HepG2 (cell line): ENCODE data around the gene CALD1. TPM values are rescaled to one million over a fixed set of nuclear protein-coding genes. Genes with fewer than 3 reads are reported as not detected.

ENCODE experiments used
- AFF4 ChIP-seq: sonication (generic); formaldehyde crosslinking; IDR thresholded peaks from 2 replicates; pipeline ENCODE4 v1.4.0; 2020; ENCODE audit warnings: missing genetic modification reagents
- ARID5B ChIP-seq: IDR thresholded peaks from 2 replicates; pipeline ENCODE4 v1.4.0; 2020; ENCODE audit warnings: mild to moderate bottlenecking, missing genetic modification reagents
- CREM ChIP-seq, 2 experiments: sonication (generic) in 1 of 2; formaldehyde crosslinking in 1 of 2; IDR thresholded peaks; 2 replicates each; pipeline versions ENCODE4 v1.4.0 to v1.6.1; 2016 to 2020; ENCODE audit warnings: antibody characterized with exemption in 1 of 2, mild to moderate bottlenecking in 1 of 2, missing genetic modification reagents in 1 of 2
- HCFC1 ChIP-seq: fragments of 150-350 bp; IDR thresholded peaks from 2 replicates; pipeline ENCODE4 v1.6.1; 2014; ENCODE audit warnings: low read depth, low read length
- HIC2 ChIP-seq: sonication (generic); formaldehyde crosslinking; IDR thresholded peaks from 2 replicates; pipeline ENCODE4 v1.9.0; 2022; ENCODE audit warnings: low read depth, missing genetic modification reagents
- KAT7 ChIP-seq: IDR thresholded peaks from 2 replicates; pipeline ENCODE4 v1.6.1; 2018; ENCODE audit warnings: borderline replicate concordance, missing compliant biosample characterization
- NR1H2 ChIP-seq: sonication (generic); formaldehyde crosslinking; IDR thresholded peaks from 2 replicates; pipeline ENCODE4 v1.8.1; 2022; ENCODE audit warnings: low read depth, missing genetic modification reagents, borderline replicate concordance
- POLR2G ChIP-seq: fragments of 200-400 bp; formaldehyde crosslinking; IDR thresholded peaks from 2 replicates; pipeline ENCODE4 v1.6.1; 2018; ENCODE audit warnings: mild to moderate bottlenecking, low read depth, low read length, moderate library complexity
- RELA ChIP-seq: sonication (generic); formaldehyde crosslinking; IDR thresholded peaks from 2 replicates; pipeline ENCODE4 v1.4.0; 2020; ENCODE audit warnings: missing genetic modification reagents
- REPIN1 ChIP-seq: sonication (generic); formaldehyde crosslinking; IDR thresholded peaks from 2 replicates; pipeline ENCODE4 v1.8.0; 2022; ENCODE audit warnings: missing genetic modification reagents, low read depth, mild to moderate bottlenecking, borderline replicate concordance
- SP1 ChIP-seq, 2 experiments: fragments of 450-650 bp in 1 of 2; sonication (generic) in 1 of 2; formaldehyde crosslinking in 1 of 2; IDR thresholded peaks; 2 replicates each; pipeline versions ENCODE4 v1.4.0 to v1.6.1; 2016 to 2020; ENCODE audit warnings: missing genetic modification reagents in 1 of 2
- ZNF296 ChIP-seq: sonication (generic); formaldehyde crosslinking; conservative IDR thresholded peaks from 2 replicates; pipeline ENCODE4 v1.5.0; 2020; ENCODE audit warnings: mild to moderate bottlenecking, missing genetic modification reagents
- ZNF605 ChIP-seq: sonication (generic); formaldehyde crosslinking; IDR thresholded peaks from 2 replicates; pipeline ENCODE4 v1.8.0; 2022; ENCODE audit warnings: mild to moderate bottlenecking, missing genetic modification reagents
- ZNF777 ChIP-seq: sonication (generic); formaldehyde crosslinking; IDR thresholded peaks from 2 replicates; pipeline ENCODE4 v1.4.0; 2020; ENCODE audit warnings: missing genetic modification reagents
- ZNF782 ChIP-seq: sonication (generic); formaldehyde crosslinking; IDR thresholded peaks from 2 replicates; pipeline ENCODE4 v1.4.0; 2020; ENCODE audit warnings: missing genetic modification reagents, mild to moderate bottlenecking, borderline replicate concordance
- ZSCAN31 ChIP-seq: sonication (generic); formaldehyde crosslinking; IDR thresholded peaks from 2 replicates; pipeline ENCODE4 v1.5.0; 2020; ENCODE audit warnings: low read depth, mild to moderate bottlenecking, missing genetic modification reagents
- ZZZ3 ChIP-seq: sonication (generic); formaldehyde crosslinking; IDR thresholded peaks from 2 replicates; pipeline ENCODE4 v1.4.0; 2020; ENCODE audit warnings: missing genetic modification reagents, mild to moderate bottlenecking, borderline replicate concordance
- polyA plus RNA-seq, 8 experiments: library from polyadenylated mRNA; depleted of rRNA in 3 of 8; stranded (reverse) in 7 of 8; unstranded in 1 of 8; fragments of >200 nt; fragmentation: Illumina TruSeq in 4 of 8; extraction: Trizol in 4 of 8; gene quantifications; 2 replicates each; pipeline versions ENCODE4 v1.2.1 to v1.2.3, GENCODE V29; 2011 to 2016; ENCODE audit warnings: low read depth in 4 of 8, missing spikeins in 1 of 8, mixed read lengths in 1 of 8; ENCODE audit not compliant: insufficient read depth in 1 of 8
- total RNA-seq, 5 experiments: library from RNA; depleted of rRNA; stranded (reverse); fragments of >200 nt; fragmentation: Illumina TruSeq; extraction: Trizol; gene quantifications; 2 replicates each; pipeline ENCODE4 v1.2.3, GENCODE V29; 2016; ENCODE audit warnings: low read depth in 1 of 5

The CALD1 gene
- total and polyA plus RNA-seq, 2 of the 13 experiments (the other 11 are each of a cell fraction or from before 2014, with no cell fraction given) = 53.0 to 112 TPM

GRCh38 chr7:134986363-134987251, 207.2 kb downstream of the CALD1 start, which contains the start of gene AGBL3 (continued):
- TF ChIP-seq AFF4 (0 out of 2 replicates have a peak, but pooled peaks have one; percentile 27), SP1 (IDR thresholded peaks at IDR 0.05) (no peak), SP1 (CRISPR knock-in tag; IDR thresholded peaks at IDR 0.05) (no peak), CREM (IDR thresholded peaks at IDR 0.05) (peak; percentile 59; the same call in 1 of the 2 replicates), CREM (CRISPR knock-in tag; IDR thresholded peaks at IDR 0.05) (no peak), ZNF777 (CRISPR knock-in tag) (no peak; the same call in 1 of the 2 replicates), HCFC1 (no peak), ZNF782 (CRISPR knock-in tag) (peak; percentile 90; the same call in 1 of the 2 replicates), HIC2 (CRISPR knock-in tag) (no peak), KAT7 (CRISPR knock-in tag) (peak; percentile 85), ZZZ3 (CRISPR knock-in tag) (peak; percentile 87), ZNF296 (CRISPR knock-in tag) (no peak), ZNF605 (peak; percentile 52; the same call in 1 of the 2 replicates), REPIN1 (CRISPR knock-in tag) (peak; percentile 55; the same call in 1 of the 2 replicates), POLR2G (peak; percentile 90), NR1H2 (CRISPR knock-in tag) (no peak), ARID5B (CRISPR knock-in tag) (peak; percentile 67; the same call in 1 of the 2 replicates), RELA (0 out of 2 replicates have a peak, but pooled peaks have one; percentile 13), ZSCAN31 (CRISPR knock-in tag) (peak; percentile 92)
